ENCODE data around the gene FMNL3. TPM values are rescaled to one million over a fixed set of nuclear protein-coding genes. Genes with fewer than 3 reads are reported as not detected.

FMNL3 gene
- total RNA-seq = 28.2 and 80.6 TPM in 2 replicates

GRCh38 chr12:49707128-49707811 is at the start of gene FMNL3:
Gene FMNL3, minus strand, starts transcription at chr12:49707405. Its CDS starts 225 bp downstream, at chr12:49707180.

GRCh38 chr12:49740930-49741881 is 34.0 kb upstream of the FMNL3 start, which contains the start of gene TMBIM6:
Gene TMBIM6, plus strand, starts transcription at chr12:49741557. Its CDS starts 10,937 bp downstream, at chr12:49752494.

GRCh38 chr12:49623142-49623904 is 83.9 kb downstream of the FMNL3 start, which contains the start of gene PRPF40B:
Gene PRPF40B, plus strand, starts transcription at chr12:49623561. Its CDS starts 30 bp downstream, at chr12:49623591.

DNA sequence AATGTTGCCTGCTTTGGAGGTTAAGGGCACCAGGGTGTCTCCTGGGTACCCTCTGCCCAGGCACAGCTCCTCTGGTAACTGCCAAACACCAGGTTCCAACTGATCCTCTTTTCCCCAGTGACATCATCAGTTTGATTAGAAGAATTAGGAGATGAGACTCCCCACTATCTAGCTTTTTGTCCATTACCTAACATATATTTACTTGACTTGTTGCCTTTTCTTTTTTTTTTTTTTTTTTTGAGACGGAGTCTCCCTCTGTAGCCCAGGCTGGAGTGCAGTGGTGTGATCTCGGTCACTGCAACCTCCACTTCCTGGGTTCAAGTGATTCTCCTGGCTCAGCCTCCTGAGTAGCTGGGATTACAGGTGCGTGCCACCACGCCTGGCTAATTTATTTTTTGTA is 101.7 kb downstream of the FMNL3 start, which contains the start of gene FAM186B:
TSS of gene FAM186B (minus strand) at position 101 of the 400 bp plus-strand sequence. CDS start 162 bp downstream, outside the sequence.

Small RNAs within 50 kb of the gene (small RNA-seq; reads per million reads assigned to genes)
- gene AC020612.2 (ENCODE audit: low replicate concordance) = not detected
- gene HIGD1AP9 (ENCODE audit: low replicate concordance) = not detected
- not detected for gene POLR2KP1 (ENCODE audit: low replicate concordance)
- not detected for gene RNU6-834P (ENCODE audit: low replicate concordance)

Other genes with a start within 250 kb of the FMNL3 start
- gene KCNH3, start 168.4 kb downstream of the FMNL3 start, total RNA-seq = 0.29 and 0.44 TPM in 2 replicates
- 65.4 and 88.3 TPM in 2 replicates for gene MCRS1, start 139.3 kb downstream of the FMNL3 start, total RNA-seq
- gene FAM186B, start 101.8 kb downstream of the FMNL3 start, total RNA-seq = 0.14 and 0.44 TPM in 2 replicates
- 7.6 and 11.2 TPM in 2 replicates for gene PRPF40B, start 83.8 kb downstream of the FMNL3 start, total RNA-seq
- gene TMBIM6, start 34.2 kb upstream of the FMNL3 start, total RNA-seq = 511 and 533 TPM in 2 replicates
- gene NCKAP5L, start 121.0 kb upstream of the FMNL3 start, total RNA-seq = 39.7 and 40.3 TPM in 2 replicates
- 2.4 and 3.3 TPM in 2 replicates for gene BCDIN3D, start 135.7 kb upstream of the FMNL3 start, total RNA-seq
- 0.29 and 6.6 TPM in 2 replicates for gene FAIM2, start 196.5 kb upstream of the FMNL3 start, total RNA-seq
- gene AQP2, start 243.3 kb upstream of the FMNL3 start, total RNA-seq = not detected in 2 replicates

Measured in placental pericyte (primary cell).